Peyer's patch (tissue), 4 donors: ENCODE results near the gene UBE3B. TPM values are rescaled to one million over a fixed set of nuclear protein-coding genes. Genes with fewer than 3 reads are reported as not detected.
"Not testable (repeated sequence)": the region's sequence is repeated elsewhere in the genome, so short reads cannot be mapped to it uniquely, and the experiment has no call there.

Experiments used
- DNase-seq, 3 donors: peaks; one replicate each; pipeline ENCODE4 v3.0.0-alpha.2; 2017 to 2019
- H3K27ac ChIP-seq, 4 donors: fragments of 200-600 bp; sonication (generic); one replicate each; pipeline ENCODE4 v1.5.1; 2016 to 2019
- H3K27me3 ChIP-seq, 2 donors: fragments of 200-600 bp; sonication (generic); one replicate each; pipeline ENCODE4 v1.5.1; 2019
- H3K36me3 ChIP-seq, 3 donors: fragments of 200-600 bp; sonication (generic); one replicate each; pipeline ENCODE4 v1.5.1; 2016 to 2019
- H3K4me1 ChIP-seq, 4 donors: fragments of 200-600 bp; sonication (generic); one replicate each; pipeline ENCODE4 v1.5.1; 2016 to 2019
- H3K4me3 ChIP-seq, 4 donors: fragments of 200-600 bp; sonication (generic); 1 replicate in 3 of 4; 2 replicates in 1 of 4; pipeline ENCODE4 v1.5.1; 2016 to 2019; ENCODE audit warnings: mild to moderate bottlenecking in 1 of 4
- H3K9me3 ChIP-seq, 4 donors: fragments of 200-600 bp; sonication (generic); one replicate each; pipeline ENCODE4 v1.5.1; 2016 to 2019; ENCODE audit warnings: mild to moderate bottlenecking in 1 of 4
- POLR2A ChIP-seq, 2 donors: fragments of 450-650 bp; IDR thresholded peaks; one replicate each; pipeline ENCODE4 v1.5.1; 2017; ENCODE audit warnings: antibody characterized with exemption in 2 of 2, mild to moderate bottlenecking in 2 of 2, moderate library complexity in 2 of 2
- total RNA-seq, 4 donors: library from RNA; depleted of rRNA; stranded (reverse); fragments of >200 nt; gene quantifications; one replicate each; pipeline ENCODE4 v1.1.0, GENCODE V29; 2016
- TF ChIP-seq, protein P1 (sequence below), 6 experiments: fragments of 450-650 bp in 4 of 6; fragments of 200-600 bp in 2 of 6; sonication (generic) in 1 of 6; IDR thresholded peaks; one replicate each; pipeline ENCODE4 v1.5.1; 2017 to 2019; ENCODE audit warnings: antibody characterized with exemption in 6 of 6, mild to moderate bottlenecking in 3 of 6, moderate library complexity in 1 of 6

UBE3B gene
- total RNA-seq, 4 donors from 2014 or later = 43.8 to 77.0 (median 57.3) TPM

- TF ChIP-seq, protein P1, sequence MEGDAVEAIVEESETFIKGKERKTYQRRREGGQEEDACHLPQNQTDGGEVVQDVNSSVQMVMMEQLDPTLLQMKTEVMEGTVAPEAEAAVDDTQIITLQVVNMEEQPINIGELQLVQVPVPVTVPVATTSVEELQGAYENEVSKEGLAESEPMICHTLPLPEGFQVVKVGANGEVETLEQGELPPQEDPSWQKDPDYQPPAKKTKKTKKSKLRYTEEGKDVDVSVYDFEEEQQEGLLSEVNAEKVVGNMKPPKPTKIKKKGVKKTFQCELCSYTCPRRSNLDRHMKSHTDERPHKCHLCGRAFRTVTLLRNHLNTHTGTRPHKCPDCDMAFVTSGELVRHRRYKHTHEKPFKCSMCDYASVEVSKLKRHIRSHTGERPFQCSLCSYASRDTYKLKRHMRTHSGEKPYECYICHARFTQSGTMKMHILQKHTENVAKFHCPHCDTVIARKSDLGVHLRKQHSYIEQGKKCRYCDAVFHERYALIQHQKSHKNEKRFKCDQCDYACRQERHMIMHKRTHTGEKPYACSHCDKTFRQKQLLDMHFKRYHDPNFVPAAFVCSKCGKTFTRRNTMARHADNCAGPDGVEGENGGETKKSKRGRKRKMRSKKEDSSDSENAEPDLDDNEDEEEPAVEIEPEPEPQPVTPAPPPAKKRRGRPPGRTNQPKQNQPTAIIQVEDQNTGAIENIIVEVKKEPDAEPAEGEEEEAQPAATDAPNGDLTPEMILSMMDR (IDR thresholded peaks at IDR 0.05) = no peak
- TF ChIP-seq POLR2A (IDR thresholded peaks at IDR 0.05) = no peak
- H3K27me3 ChIP-seq = no peaks in the 10 kb centered on the region
- H3K27ac ChIP-seq = no peak overlapping the region
- no peak overlapping the region for H3K4me3 ChIP-seq
- no peaks in the 10 kb centered on the region for H3K36me3 ChIP-seq
- H3K9me3 ChIP-seq = no peaks in the 10 kb centered on the region
- DNase-seq = no peak
- no peaks in the 10 kb centered on the region for H3K4me1 ChIP-seq
These were observed 38.3 kb upstream of the UBE3B start for GRCh38 chr12:109439181-109439580.

GRCh38 chr12:109439951-109440350, 37.5 kb upstream of the UBE3B start:
- H3K27me3 ChIP-seq, H3K4me1 ChIP-seq, H3K4me3 ChIP-seq, H3K9me3 ChIP-seq, DNase-seq, H3K36me3 ChIP-seq, H3K27ac ChIP-seq: not testable (repeated sequence)

- H3K36me3 ChIP-seq = peaks cover 0 to 6% (median 0%) of the 10 kb centered on the region in 3 donors
- DNase-seq = no peak
- no peak overlapping the region for H3K4me3 ChIP-seq
- TF ChIP-seq, protein P1 (IDR thresholded peaks at IDR 0.05) = no peak
- TF ChIP-seq POLR2A (IDR thresholded peaks at IDR 0.05) = no peak
- no peaks in the 10 kb centered on the region for H3K27me3 ChIP-seq
- no peak overlapping the region for H3K27ac ChIP-seq
- no peaks in the 10 kb centered on the region for H3K9me3 ChIP-seq
- H3K4me1 ChIP-seq = no peaks in the 10 kb centered on the region
These were observed 36.5 kb upstream of the UBE3B start for GRCh38 chr12:109440851-109441490.

- no peak overlapping the region for H3K27ac ChIP-seq
- TF ChIP-seq POLR2A (IDR thresholded peaks at IDR 0.05) = no peak
These were observed 33.6 kb upstream of the UBE3B start for GRCh38 chr12:109443794-109444193.

GRCh38 chr12:109444259-109444658, 33.2 kb upstream of the UBE3B start:
- TF ChIP-seq POLR2A (IDR thresholded peaks at IDR 0.05) = no peak
- TF ChIP-seq, protein P1 (IDR thresholded peaks at IDR 0.05) = no peak
- Histone ChIP-seq H3K27me3 (no peaks in the 10 kb centered on the region), H3K36me3 (peaks cover 0 to 34% (median 0%) of the 10 kb centered on the region in 3 donors), H3K4me3 (no peak overlapping the region), H3K27ac (no peak overlapping the region), H3K9me3 (no peaks in the 10 kb centered on the region), H3K4me1 (no peaks in the 10 kb centered on the region)
- DNase-seq = no peak

More at GRCh38 chr12:109443794-109444193, 33.6 kb upstream of the UBE3B start:
- peaks cover 0 to 31% (median 0%) of the 10 kb centered on the region in 3 donors for H3K36me3 ChIP-seq
- no peak for DNase-seq
- no peaks in the 10 kb centered on the region for H3K4me1 ChIP-seq
- H3K9me3 ChIP-seq = no peaks in the 10 kb centered on the region
- no peak overlapping the region for H3K4me3 ChIP-seq
- H3K27me3 ChIP-seq = no peaks in the 10 kb centered on the region

DNA sequence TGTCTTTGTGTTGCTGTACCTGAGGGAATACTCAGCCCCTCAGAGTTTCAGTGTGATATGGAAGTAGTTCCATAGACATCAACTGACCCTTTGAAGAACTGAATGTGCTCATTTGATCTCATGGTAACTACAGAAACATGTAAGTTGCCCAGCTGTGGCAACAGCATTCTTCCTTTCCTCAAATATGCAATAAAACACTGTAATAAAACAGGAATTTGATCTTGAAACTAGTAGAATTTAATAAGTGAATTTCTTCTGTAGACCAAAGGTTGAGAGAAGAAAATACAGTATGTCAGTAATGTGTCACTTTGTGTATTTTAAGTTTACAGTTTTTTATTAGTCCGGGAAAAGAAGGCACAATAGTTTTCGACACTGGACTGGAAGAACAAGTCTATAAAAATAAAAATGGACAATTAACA, 32.2 kb upstream of the UBE3B start:
- no peak for TF ChIP-seq POLR2A (IDR thresholded peaks at IDR 0.05)
- TF ChIP-seq, protein P1 (IDR thresholded peaks at IDR 0.05) = no peak
- Histone ChIP-seq H3K9me3 (no peaks in the 10 kb centered on the region), H3K27me3 (no peaks in the 10 kb centered on the region), H3K27ac (no peak overlapping the region), H3K4me3 (no peak overlapping the region), H3K4me1 (no peaks in the 10 kb centered on the region), H3K36me3 (peaks cover 0 to 37% (median 0%) of the 10 kb centered on the region in 3 donors)
- no peak for DNase-seq

GRCh38 chr12:109446869-109447268, 30.6 kb upstream of the UBE3B start:
- Histone ChIP-seq H3K36me3 (peaks cover 0 to 51% (median 0%) of the 10 kb centered on the region in 3 donors), H3K27ac (no peak overlapping the region), H3K9me3 (no peaks in the 10 kb centered on the region), H3K27me3 (no peaks in the 10 kb centered on the region), H3K4me3 (no peak overlapping the region), H3K4me1 (no peaks in the 10 kb centered on the region)
- DNase-seq = no peak
- TF ChIP-seq, protein P1 (IDR thresholded peaks at IDR 0.05) = no peak
- no peak for TF ChIP-seq POLR2A (IDR thresholded peaks at IDR 0.05)
